OCI-LY7 (cell line): ENCODE measurements around the gene ZSCAN4. TPM values are rescaled to one million over a fixed set of nuclear protein-coding genes. Genes with fewer than 3 reads are reported as not detected.

Experiments
- BruUV-seq: library from RNA; stranded (reverse); fragments of 400-500 nt; replicated peaks from 2 replicates; lab custom pipeline; 2021; lab: Mats Ljungman, UMichigan
- CTCF ChIA-PET: fragments of 300-600 bp; sonication (Branson Sonifier 250); formaldehyde crosslinking; loops from one replicate; lab custom pipeline; 2022; ENCODE audit warnings: antibody characterized with exemption; ENCODE audit not compliant: unreplicated experiment; lab: Charles Lee
- POLR2A ChIA-PET: fragments of 300-600 bp; sonication (Branson Sonifier 250); formaldehyde crosslinking; loops from one replicate; lab custom pipeline; 2022; ENCODE audit warnings: antibody characterized with exemption; lab: Charles Lee
- DNase-seq: peaks from one replicate; pipeline ENCODE4 v3.0.0-alpha.2; 2015; ENCODE audit warnings: low spot score
- H2AFZ ChIP-seq: fragments of 200-600 bp; sonication (generic), shearing (Covaris generic); 2 replicates; pipeline ENCODE4 v1.6.1; 2014; ENCODE audit warnings: mild to moderate bottlenecking, antibody characterized with exemption, low read length, moderate library complexity
- H3K27ac ChIP-seq: fragments of 200-600 bp; sonication (generic); 2 replicates; pipeline ENCODE4 v1.5.1; 2014; ENCODE audit warnings: mixed run types, low read depth, mild to moderate bottlenecking, moderate library complexity, low read length, inconsistent platforms; ENCODE audit not compliant: poor library complexity, severe bottlenecking
- H3K36me3 ChIP-seq: fragments of 200-600 bp; sonication (generic); 2 replicates; pipeline ENCODE4 v1.6.1; 2014; ENCODE audit warnings: mild to moderate bottlenecking, antibody characterized with exemption, low read length, moderate library complexity, mixed read lengths; ENCODE audit not compliant: insufficient read depth
- H3K4me1 ChIP-seq: fragments of 200-600 bp; sonication (generic); 2 replicates; pipeline ENCODE4 v1.5.1; 2014; ENCODE audit warnings: mild to moderate bottlenecking, low read length; ENCODE audit not compliant: insufficient read depth, poor library complexity, severe bottlenecking
- H3K4me2 ChIP-seq: fragments of 200-600 bp; sonication (generic); 2 replicates; pipeline ENCODE4 v1.6.1; 2014; ENCODE audit warnings: mild to moderate bottlenecking, low read length
- H3K4me3 ChIP-seq: fragments of 200-600 bp; sonication (generic); 2 replicates; pipeline ENCODE4 v1.5.1; 2014; ENCODE audit warnings: mild to moderate bottlenecking, low read depth, low read length; ENCODE audit not compliant: poor library complexity, severe bottlenecking
- H3K79me2 ChIP-seq: fragments of 200-600 bp; sonication (generic); 2 replicates; pipeline ENCODE4 v1.6.1; 2016; ENCODE audit warnings: low read depth, mild to moderate bottlenecking, low read length, moderate library complexity, mixed read lengths; ENCODE audit not compliant: insufficient read depth
- H3K9me2 ChIP-seq: fragments of 200-600 bp; sonication (generic); 2 replicates; pipeline ENCODE4 v1.6.1; 2016; ENCODE audit warnings: mild to moderate bottlenecking, low read length, mixed read lengths; ENCODE audit not compliant: insufficient read depth
- H3K9me3 ChIP-seq: fragments of 200-600 bp; sonication (generic); 2 replicates; pipeline ENCODE4 v1.6.1; 2014; ENCODE audit warnings: mild to moderate bottlenecking, mixed run types, low read length, mixed read lengths
- H4K20me1 ChIP-seq: fragments of 200-600 bp; sonication (generic); 2 replicates; pipeline ENCODE4 v1.6.1; 2014; ENCODE audit warnings: mild to moderate bottlenecking, antibody characterized with exemption, low read length, moderate library complexity, mixed read lengths; ENCODE audit not compliant: insufficient read depth
- CTCF ChIP-seq: fragments of 200-600 bp; sonication (generic); conservative IDR thresholded peaks from 2 replicates; pipeline ENCODE4 v1.5.1; 2014; ENCODE audit warnings: mild to moderate bottlenecking, antibody characterized with exemption, low read length, moderate library complexity, mixed read lengths
- EZH2phosphoT487 ChIP-seq: fragments of 200-600 bp; sonication (generic); IDR thresholded peaks from 2 replicates; pipeline ENCODE4 v1.6.1; 2018; ENCODE audit warnings: low read depth, borderline replicate concordance, mild to moderate bottlenecking, mixed run types, antibody characterized with exemption, low read length, moderate library complexity, mixed read lengths
- intact Hi-C: fragments of 100-400 bp; cut with micrococcal nuclease; formaldehyde crosslinking; loops from one replicate; pipeline ENCODE4 v1.10.0; 2022; ENCODE audit not compliant: unreplicated experiment
- total RNA-seq, 2 experiments: library from RNA; depleted of rRNA in 1 of 2; stranded (reverse); fragments of >200 nt in 1 of 2; shearing (Covaris generic) in 1 of 2; gene quantifications; 2 replicates each; pipeline ENCODE4 v1.2.3, GENCODE V29; 2014 to 2022

The ZSCAN4 gene
- total RNA-seq, 2 experiments from 2014 or later = not detected

DNA sequence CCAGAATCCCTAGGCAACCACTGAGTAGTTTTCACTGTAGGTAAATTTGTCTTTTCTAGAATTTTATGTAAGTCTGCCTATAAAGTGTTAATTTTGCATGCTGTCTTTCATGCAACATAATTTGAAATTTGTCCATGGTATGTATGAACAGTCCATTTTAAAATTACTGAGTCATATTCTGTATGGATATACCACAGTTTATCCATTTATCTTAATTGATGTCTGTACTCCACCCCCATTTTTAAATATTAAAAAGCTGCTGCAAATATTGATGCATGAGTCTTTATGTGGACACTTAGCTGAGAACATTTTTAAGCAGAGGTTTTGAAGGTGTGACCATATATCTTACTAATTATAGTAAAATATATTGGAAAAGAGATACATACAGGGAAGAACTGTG lies 45.6 kb upstream of the ZSCAN4 start:
- TF ChIP-seq EZH2phosphoT487 (no peak), CTCF (no peak)
- Histone ChIP-seq H2AFZ (no peak overlapping the region), H4K20me1 (no peaks in the 10 kb centered on the region), H3K9me2 (no peaks in the 10 kb centered on the region), H3K79me2 (no peaks in the 10 kb centered on the region; the same call in 1 of the 2 replicates), H3K36me3 (peaks cover 70% of the 10 kb centered on the region), H3K4me3 (no peak overlapping the region), H3K4me1 (no peaks in the 10 kb centered on the region), H3K9me3 (peaks cover 33% of the 10 kb centered on the region), H3K27ac (no peak overlapping the region), H3K4me2 (no peak overlapping the region)
- ChIA-PET POLR2A (no interaction called here), CTCF (no interaction called here)
- no TSS peak for BruUV-seq
- intact Hi-C loops = no loop called here
- DNase-seq = no peak

DNA sequence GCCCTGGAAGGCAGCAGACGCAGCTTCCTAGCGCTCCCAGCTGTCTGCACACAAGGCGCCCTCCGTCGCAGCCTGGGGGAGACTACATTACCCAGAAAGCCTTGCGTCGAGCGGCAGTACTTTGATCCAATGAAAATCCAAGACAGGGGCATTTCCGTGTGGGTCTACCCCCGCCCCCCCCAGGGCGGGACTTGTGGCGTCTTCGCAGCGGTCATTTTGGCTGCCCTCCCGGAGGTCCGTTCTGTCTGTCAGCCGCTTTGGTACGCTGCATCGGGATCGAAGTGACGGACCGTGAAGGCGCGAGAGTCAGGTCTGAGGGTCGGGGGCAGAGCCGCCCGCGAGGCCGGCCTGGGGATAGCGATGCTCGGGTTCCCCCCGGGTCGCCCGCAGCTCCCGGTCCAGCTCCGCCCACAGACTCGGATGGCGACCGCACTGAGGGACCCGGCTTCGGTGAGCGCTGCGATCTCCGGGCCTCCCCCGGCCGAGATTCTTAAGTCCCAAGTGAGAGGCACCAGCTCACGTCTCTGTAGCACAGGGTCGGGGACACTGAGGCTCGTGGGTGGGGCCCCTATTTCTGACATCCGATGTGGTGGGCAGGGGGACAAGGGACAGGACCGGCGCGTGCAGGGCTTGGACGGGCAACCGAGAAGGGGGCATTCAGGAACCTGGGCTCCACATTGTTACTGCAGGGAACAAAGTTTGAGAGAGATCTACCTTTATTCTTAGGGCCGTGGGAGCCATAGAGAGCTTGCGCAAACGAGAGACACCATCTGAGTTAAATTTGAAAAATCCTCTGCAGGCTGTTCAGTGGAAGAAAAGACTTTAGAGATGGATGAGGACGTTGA lies 35.5 kb upstream of the ZSCAN4 start, which contains the start of gene ZNF211:
TSS of gene ZNF211 (plus strand) at position 182 of the 845 bp plus-strand sequence. CDS start at position 361, 179 bp downstream.
- peak within 1 kb of the TSS; percentile 87 for H3K4me3 ChIP-seq
- peak within 1 kb of the TSS; percentile 91 for H2AFZ ChIP-seq
- H3K9me2 ChIP-seq = no peaks in the 10 kb centered on the region
- DNase-seq = peak; percentile 96
- no TSS peak for BruUV-seq
- H3K9me3 ChIP-seq = peaks cover 20% of the 10 kb centered on the region
- CTCF ChIA-PET = interaction anchor here (0.6 kb wide), 1 partner anchor 8 kb away, joined by 3 read pairs; no protein-coding TSS in a partner anchor
- peaks cover 34% of the 10 kb centered on the region for H3K36me3 ChIP-seq
- H3K4me1 ChIP-seq = peaks cover 10% of the 10 kb centered on the region
- intact Hi-C loops = no loop called here
- no peak for TF ChIP-seq EZH2phosphoT487
- no peak for TF ChIP-seq CTCF
- POLR2A ChIA-PET = interaction anchor here (0.7 kb wide), 1 partner anchor 119 kb away, joined by 3 read pairs; no protein-coding TSS in a partner anchor
- H3K27ac ChIP-seq = no peak within 1 kb of the TSS
- H4K20me1 ChIP-seq = no peaks in the 10 kb centered on the region
- H3K79me2 ChIP-seq = peaks cover 5% of the 10 kb centered on the region; the same call in 1 of the 2 replicates
- peak within 1 kb of the TSS; percentile 97 for H3K4me2 ChIP-seq

DNA sequence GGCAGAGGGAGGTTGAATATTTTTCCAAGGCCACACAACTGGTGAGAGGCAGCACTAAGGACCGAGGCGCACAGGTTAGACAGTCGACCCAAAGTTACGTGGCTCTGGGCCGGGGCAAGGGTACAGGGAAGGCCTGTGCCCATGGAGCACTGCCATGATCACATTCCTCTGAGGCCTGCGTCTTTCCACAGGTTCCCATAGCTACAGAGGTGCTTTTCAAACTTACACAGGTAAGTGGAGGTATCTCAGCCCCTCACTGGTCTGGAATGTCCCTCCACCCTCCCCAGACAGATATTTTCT lies 35.0 kb upstream of the ZSCAN4 start:
- Histone ChIP-seq H3K4me2 (peak overlapping the region; percentile 97), H3K4me3 (peak overlapping the region; percentile 87), H3K79me2 (peaks cover 5% of the 10 kb centered on the region; the same call in 1 of the 2 replicates), H3K9me2 (no peaks in the 10 kb centered on the region), H2AFZ (peak overlapping the region; percentile 91; the same call in 1 of the 2 replicates), H4K20me1 (no peaks in the 10 kb centered on the region), H3K36me3 (peaks cover 40% of the 10 kb centered on the region), H3K4me1 (peaks cover 10% of the 10 kb centered on the region), H3K27ac (no peak overlapping the region), H3K9me3 (peaks cover 26% of the 10 kb centered on the region)
- ChIA-PET POLR2A (no interaction called here), CTCF (no interaction called here)
- BruUV-seq = no TSS peak
- TF ChIP-seq EZH2phosphoT487 = no peak
- TF ChIP-seq CTCF = no peak
- no peak for DNase-seq
- intact Hi-C loops = no loop called here
